Measurements from ENCODE around the gene GDAP2. TPM values are rescaled to one million over a fixed set of nuclear protein-coding genes. Genes with fewer than 3 reads are reported as not detected.
A peak's percentile ranks its signal among the peaks of the same experiment; 100 is the strongest.

Gene GDAP2
- total RNA-seq, 1 experiment from 2014 or later, result 24.4 TPM

DNA sequence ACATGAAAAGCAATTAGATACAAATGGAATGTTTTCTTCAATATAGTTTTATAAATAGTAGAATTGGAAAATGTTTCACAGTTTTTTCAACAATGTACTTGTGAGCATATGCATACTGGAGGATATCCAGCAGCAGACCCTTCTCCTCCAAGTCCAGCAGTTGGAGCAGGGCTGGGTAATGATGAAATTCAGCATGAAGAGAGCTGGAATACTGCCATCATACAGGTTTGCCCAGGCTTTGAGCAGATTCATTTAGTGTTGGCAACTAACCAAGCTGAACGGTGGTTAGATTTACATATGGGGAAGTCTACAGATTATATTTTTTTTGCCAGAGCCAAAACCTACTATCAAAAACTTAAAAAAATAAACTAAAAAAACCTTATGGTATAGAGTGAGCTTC is 38.5 kb upstream of the GDAP2 start:
- no peak overlapping the region for H3K56ac ChIP-seq (ENCODE audit: insufficient read length, low read depth, low read length)
- H4K20me1 ChIP-seq (ENCODE audit: control insufficient read depth, insufficient read depth, insufficient read length), result no peaks in the 10 kb centered on the region
- no peak overlapping the region for H3K9ac ChIP-seq (ENCODE audit: extremely low read depth, insufficient read length, low read length)
- no peak overlapping the region for H2BK120ac ChIP-seq (ENCODE audit: low read depth, low read length, poor library complexity, severe bottlenecking)
- H4K8ac ChIP-seq (replicated peaks; ENCODE audit: insufficient read length, low read depth, low read length), result no peak overlapping the region
- H2AFZ ChIP-seq (ENCODE audit: low read length), result no peak overlapping the region
- no peaks in the 10 kb centered on the region for H3K4me1 ChIP-seq (ENCODE audit: insufficient read depth, low read length)
- H3K23ac ChIP-seq (ENCODE audit: insufficient read length, low read depth, low read length), result no peak overlapping the region
- no peaks in the 10 kb centered on the region for H3K27me3 ChIP-seq (ENCODE audit: insufficient read depth, low read length)
- no peaks in the 10 kb centered on the region; a peak in 1 of 7 replicates for H3K36me3 Mint-ChIP-seq (ENCODE audit: insufficient read depth in 1 of 3, low read depth in 3 of 3)
- peak overlapping the region in 2 of 3 experiments; percentile 24 to 65; a peak in 4 of 7 replicates for H3K27ac Mint-ChIP-seq
- peaks cover 13 to 17% of the 10 kb centered on the region in 2 experiments for H3K4me1 Mint-ChIP-seq
- no peak overlapping the region for H3K4ac ChIP-seq (ENCODE audit: low read depth, low read length)
- no peaks in the 10 kb centered on the region for H3K9me3 Mint-ChIP-seq
- H4K91ac ChIP-seq (ENCODE audit: insufficient read length, low read depth, low read length), result no peak overlapping the region
- no peak for DNase-seq
- H3K18ac ChIP-seq (ENCODE audit: insufficient read length, low read depth, low read length), result no peak overlapping the region
- H3K4me2 ChIP-seq (ENCODE audit: insufficient read depth, insufficient read length, low read length), result no peak overlapping the region
- no peak overlapping the region for H2BK5ac ChIP-seq (ENCODE audit: insufficient read length, low read length)
- H3K27me3 Mint-ChIP-seq (ENCODE audit: low read depth), result no peaks in the 10 kb centered on the region
- no peak overlapping the region for H3K4me3 Mint-ChIP-seq
- H3K79me1 ChIP-seq (ENCODE audit: insufficient read depth, low read depth, low read length, poor library complexity, severe bottlenecking), result no peaks in the 10 kb centered on the region
- no CpG with 5 or more reads among the region's 1 CpG for whole genome bisulfite sequencing (ENCODE audit: extremely low coverage, insufficient read length, low lambda C conversion rate)
- H2BK20ac ChIP-seq (ENCODE audit: low read depth, low read length, poor library complexity, severe bottlenecking), result no peak overlapping the region
- no peak overlapping the region for H3K14ac ChIP-seq (ENCODE audit: insufficient read depth, low read length)
- H3K9me3 ChIP-seq (ENCODE audit: control insufficient read depth, low read depth, low read length), result no peaks in the 10 kb centered on the region
- no peaks in the 10 kb centered on the region for H3K79me2 ChIP-seq (ENCODE audit: insufficient read depth, low read length)
- peaks cover 3% of the 10 kb centered on the region for H3K23me2 ChIP-seq (ENCODE audit: insufficient read length, low read depth, low read length, poor library complexity, severe bottlenecking)
- H2AK5ac ChIP-seq (ENCODE audit: insufficient read length, low read length), result no peak overlapping the region
- no peak overlapping the region for H4K5ac ChIP-seq (ENCODE audit: insufficient read length, low read depth, low read length)
- H2BK12ac ChIP-seq (ENCODE audit: insufficient read length, low read depth, low read length), result no peak overlapping the region
- no peak overlapping the region for H3T11ph ChIP-seq (ENCODE audit: low read length)
- H2BK15ac ChIP-seq (ENCODE audit: low read depth, low read length), result no peak overlapping the region
- no peak overlapping the region for H3K27ac ChIP-seq (ENCODE audit: insufficient read length, low read depth, low read length)
- TF ChIP-seq, protein P1, sequence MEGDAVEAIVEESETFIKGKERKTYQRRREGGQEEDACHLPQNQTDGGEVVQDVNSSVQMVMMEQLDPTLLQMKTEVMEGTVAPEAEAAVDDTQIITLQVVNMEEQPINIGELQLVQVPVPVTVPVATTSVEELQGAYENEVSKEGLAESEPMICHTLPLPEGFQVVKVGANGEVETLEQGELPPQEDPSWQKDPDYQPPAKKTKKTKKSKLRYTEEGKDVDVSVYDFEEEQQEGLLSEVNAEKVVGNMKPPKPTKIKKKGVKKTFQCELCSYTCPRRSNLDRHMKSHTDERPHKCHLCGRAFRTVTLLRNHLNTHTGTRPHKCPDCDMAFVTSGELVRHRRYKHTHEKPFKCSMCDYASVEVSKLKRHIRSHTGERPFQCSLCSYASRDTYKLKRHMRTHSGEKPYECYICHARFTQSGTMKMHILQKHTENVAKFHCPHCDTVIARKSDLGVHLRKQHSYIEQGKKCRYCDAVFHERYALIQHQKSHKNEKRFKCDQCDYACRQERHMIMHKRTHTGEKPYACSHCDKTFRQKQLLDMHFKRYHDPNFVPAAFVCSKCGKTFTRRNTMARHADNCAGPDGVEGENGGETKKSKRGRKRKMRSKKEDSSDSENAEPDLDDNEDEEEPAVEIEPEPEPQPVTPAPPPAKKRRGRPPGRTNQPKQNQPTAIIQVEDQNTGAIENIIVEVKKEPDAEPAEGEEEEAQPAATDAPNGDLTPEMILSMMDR (conservative IDR thresholded peaks at IDR 0.05), result no peak

Measured in H9 (cell line).